ENCODE results near the gene MYO5B.
"Not testable (repeated sequence)": the region's sequence is repeated elsewhere in the genome, so short reads cannot be mapped to it uniquely, and the experiment has no call there.

The MYO5B gene

GRCh38 chr18:49910019-49910418 lies 284.9 kb downstream of the MYO5B start:
- no peak for DNase-seq

DNA sequence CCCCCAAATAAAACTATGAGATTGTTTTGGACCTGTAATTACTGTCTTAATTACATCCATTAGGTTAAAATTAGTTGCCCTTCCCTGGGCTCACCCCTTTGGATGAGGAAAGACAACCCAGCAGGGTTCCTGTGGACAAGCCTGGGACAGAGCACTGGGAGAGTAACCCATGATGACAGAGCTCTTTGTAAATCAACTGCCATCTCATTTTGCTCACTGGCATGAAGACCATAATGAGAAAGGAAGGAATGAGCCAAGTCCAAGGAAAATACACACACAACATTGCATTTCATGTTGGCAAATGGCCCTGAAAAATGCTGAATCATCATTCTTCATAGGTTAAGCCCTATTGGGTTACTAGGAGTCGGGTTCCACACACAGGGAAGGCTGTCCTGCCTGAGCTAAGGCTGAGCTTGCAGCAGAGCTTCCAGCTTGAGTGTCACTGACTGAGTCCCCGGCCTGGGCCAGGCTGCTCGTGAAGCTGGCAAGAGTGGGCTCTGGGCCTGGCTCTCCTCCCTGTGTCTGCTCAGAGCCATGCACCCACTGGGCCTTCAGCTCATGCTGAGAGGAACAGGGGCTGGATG lies 287.5 kb downstream of the MYO5B start:
- no peak for DNase-seq

- no peak for DNase-seq
Observed at GRCh38 chr18:49905771-49906170, 289.2 kb downstream of the MYO5B start.

GRCh38 chr18:49904871-49905555 lies 289.9 kb downstream of the MYO5B start:
- no peak for DNase-seq

DNA sequence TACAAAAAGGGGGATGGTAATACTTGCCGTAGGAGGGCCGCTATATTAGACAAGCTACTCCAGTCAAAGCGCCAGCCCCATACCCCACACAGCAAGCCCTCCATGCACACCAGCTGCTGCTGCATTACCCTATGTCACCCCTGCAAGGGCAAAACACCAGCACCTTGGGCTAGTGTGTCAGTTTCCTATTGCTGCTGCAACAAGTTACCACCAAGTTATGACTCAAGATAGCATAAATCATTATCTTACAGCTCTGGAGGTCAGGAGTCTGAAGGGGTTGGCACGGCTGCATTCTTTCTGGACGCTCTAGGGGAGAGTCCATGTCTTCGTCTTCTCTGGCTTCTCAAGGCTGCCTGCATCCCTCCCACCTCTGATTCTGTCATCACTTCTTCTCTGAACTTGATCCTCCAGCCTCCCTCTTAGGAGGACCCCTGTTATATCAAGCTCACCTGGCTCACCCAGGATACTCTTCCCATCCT lies 293.0 kb downstream of the MYO5B start:
- DNase-seq = no peak

DNA sequence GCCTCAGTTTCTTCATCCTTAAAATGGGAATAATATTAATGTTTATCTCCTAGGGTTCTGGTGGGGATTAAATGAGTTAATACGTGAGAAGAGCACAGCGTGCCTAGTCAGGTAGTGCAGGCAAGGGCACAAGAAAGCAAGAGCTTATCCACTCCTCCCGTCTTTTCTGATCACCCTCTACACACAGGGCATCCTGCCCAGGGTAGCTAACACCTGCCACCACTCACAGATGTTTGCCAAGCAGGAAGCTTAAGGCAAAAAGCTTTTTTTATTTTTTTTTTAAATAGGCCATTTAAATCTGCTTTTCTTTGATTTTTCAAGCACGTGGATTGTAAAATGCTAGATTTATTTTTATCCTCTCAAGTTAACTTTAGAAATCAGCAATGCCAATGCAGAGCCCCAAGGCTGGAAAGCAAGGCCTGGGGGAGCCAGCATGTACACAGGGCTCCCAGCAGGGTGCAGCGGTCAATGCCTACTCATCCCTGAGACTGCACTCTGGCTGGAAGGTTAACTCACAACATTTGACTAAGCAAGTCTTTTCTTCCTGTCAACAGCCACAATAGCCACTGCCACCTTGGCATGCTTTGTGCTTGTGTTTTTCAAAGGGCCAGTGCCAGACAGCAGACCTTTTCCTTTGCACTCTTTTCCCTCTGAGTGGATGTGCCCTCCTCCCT lies 295.2 kb downstream of the MYO5B start:
- DNase-seq = no peak

- peak; percentile 41 for DNase-seq
Observed at GRCh38 chr18:49898421-49898820, 296.5 kb downstream of the MYO5B start.

DNA sequence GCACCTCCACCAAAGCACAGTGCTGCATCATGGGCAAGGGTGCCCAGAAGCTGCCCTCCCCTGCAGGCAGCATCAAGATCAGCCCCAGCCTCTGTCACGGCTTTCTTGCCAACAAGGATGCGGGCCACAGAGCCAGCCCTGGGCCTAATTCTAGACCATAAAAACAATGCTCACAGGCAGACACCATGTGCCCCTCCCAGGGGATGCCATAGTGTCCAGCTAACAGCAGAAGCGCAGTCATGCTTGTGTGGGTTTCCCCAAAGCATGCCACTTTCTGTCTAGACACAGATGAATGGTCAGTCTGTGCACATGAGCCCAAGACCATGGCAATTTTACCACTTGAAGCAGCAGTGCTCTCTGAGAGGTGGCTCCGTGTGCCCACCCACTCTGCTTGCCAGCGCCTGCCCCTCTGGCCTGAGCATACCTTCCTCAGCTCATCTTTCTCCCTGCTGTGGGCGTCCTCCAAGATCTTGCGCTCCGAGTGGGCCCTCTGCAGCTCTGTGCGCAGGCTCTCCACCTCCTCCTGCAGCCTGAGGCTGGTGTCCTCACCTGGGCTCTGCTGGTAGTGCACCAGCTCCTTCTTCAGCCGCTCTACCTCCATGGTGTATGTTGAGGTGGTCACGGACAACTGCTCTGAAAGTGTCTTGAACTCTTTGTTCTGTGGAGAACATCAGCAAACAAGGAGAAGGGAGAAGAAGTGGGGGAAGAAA lies 300.3 kb downstream of the MYO5B start:
- DNase-seq = no peak

DNA sequence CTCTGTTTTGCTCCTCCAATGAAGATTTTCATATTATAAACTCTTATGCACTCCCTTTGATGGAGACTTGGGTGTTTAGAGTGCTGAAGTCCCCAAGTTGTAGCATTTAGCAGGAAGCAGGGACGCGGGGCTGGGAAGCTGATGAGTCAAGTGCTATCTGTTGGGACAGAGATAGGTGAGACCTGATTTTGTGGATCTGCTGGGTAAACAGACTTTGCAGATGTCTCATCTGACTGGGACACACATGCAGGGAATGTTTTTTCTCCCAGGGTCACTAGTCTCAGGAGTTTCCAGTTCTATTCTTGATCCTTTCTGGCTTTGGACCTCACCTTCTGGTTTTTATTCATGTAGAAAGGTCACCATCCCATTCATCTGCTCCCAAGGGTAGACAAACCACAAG lies 301.9 kb downstream of the MYO5B start:
- DNase-seq = no peak

DNA sequence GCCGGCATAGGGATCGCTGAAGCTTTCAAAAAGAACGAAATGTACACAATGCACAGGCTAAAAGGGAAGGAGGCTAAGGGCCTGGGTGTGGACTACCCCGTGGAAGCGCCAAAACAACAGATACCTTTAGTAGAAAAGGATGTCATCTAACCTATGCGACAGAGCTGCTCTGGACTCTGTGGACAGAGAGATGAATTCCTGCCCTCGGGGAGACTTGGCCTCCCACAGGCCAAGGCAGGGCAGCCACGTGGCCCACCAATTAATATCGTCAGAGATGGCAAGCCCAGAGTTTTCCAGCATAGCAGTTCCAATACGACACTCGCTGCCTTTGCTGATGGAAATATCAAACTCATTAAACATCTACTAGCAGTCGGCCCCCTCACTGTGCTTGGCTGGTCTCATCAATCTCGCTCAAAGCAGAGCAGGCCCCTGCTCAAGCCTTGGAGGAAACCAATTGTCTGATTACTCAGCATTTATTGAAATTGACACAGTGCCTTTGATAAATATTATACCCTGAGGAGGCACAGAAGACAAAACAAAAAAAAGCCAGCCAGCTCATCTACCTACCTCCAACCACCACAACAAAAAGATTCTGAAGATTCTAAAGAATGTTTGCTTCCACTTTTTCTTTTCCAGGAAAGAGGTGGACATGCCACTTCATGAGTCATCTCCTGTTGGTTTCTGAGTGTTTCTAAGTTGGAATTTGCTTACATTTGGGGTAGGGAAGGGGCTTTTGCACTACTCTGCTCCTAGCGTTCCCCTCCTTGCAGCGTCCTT lies 302.6 kb downstream of the MYO5B start:
- no peak for DNase-seq

DNA sequence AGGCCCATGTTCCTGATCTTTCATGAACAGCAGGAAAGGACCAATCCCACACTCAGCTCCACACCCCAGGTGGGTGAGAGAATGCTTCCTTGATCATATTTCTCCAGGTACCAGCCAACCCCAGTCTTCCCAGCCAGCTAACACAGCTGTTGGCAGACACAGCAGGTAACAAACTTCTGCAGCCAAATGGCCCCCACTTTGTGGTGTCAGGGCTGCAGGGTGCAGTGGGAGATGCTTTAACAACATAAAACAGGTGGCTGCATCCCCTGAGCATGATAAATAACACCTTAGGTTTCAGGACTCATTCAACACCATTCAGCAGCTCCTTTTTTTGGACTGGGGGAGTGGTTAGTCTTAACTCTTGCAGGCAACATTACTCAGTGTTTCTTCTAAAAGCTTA lies 304.9 kb downstream of the MYO5B start:
- DNase-seq = no peak

DNA sequence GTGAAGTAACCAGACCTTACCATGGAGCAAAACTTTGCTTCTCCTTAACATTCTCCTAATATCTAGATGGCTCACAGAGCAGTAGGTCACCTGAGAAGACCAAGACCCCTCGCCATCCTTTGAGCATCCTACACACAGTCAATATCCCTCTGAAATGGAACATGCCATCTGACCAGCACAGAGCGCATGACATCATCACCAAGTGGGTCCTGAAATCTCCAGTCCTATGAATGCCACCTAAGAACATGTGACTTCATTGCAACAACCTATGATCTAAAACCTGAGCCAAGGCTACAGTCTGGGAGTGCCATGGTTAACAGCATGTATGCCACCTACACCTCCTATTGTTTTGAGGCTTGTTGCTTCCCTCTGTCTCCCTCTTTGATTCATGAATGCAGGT lies 305.4 kb downstream of the MYO5B start:
- not testable (repeated sequence) for DNase-seq

DNA sequence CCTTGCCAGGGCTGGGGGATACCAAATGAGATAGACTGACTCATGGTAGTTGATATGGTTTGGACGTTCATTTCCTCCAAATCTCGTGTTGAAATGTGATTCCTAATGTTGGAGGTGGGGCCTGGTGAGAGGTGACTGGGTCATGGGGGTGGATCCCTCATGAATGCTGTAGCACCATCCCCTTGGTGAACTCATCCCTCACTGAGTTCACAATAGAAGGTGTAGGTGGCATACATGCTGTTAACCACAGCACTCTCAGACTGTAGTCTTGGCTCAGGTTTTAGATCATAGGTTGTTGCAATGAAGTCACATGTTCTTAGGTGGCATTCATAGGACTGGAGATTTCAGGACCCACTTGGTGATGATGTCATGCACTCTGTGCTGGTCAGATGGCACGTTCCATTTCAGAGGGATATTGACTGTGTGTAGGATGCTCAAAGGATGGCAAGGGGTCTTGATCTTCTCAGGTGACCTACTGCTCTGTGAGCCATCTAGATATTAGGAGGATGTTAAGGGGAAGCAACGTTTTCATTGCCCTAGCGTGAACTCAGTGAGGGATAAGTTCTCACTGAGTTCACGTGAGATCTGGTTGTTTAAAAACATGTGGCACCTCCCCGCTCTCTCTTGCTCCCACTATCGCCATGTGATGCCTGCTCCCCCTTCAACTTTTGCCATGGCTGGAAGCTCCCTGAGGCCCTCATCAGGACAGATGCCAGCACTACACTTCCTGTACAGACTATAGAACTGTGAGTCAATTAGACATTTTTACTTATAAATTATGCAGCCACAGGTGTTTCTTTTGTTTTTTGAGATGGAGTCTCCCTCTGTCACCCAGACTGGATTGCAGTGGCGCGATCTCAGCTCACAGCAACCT lies 307.8 kb downstream of the MYO5B start:
- DNase-seq = no peak

GRCh38 chr18:49884959-49885358 lies 310.0 kb downstream of the MYO5B start:
- no peak for DNase-seq

GRCh38 chr18:49884465-49884864 lies 310.5 kb downstream of the MYO5B start:
- no peak for DNase-seq

GRCh38 chr18:49880661-49881060 lies 314.3 kb downstream of the MYO5B start:
- DNase-seq = no peak

DNA sequence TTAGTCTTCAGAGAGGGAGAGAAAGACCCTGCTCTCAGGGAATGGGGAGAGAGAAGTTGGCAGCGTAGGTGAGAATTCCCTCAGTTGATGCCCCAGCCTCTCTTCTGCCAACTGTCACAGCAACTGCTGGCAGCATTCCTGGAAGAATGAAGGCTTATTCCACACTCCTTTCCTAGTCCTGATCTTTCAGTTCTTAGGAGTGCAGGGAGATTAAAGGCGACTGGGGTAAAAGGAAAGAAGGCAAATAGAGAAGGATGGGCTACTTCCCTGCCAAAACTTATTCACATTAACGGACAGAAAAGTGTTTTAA lies 315.7 kb downstream of the MYO5B start:
- no peak for DNase-seq

GRCh38 chr18:49878567-49879270 lies 316.2 kb downstream of the MYO5B start:
- DNase-seq = no peak

DNA sequence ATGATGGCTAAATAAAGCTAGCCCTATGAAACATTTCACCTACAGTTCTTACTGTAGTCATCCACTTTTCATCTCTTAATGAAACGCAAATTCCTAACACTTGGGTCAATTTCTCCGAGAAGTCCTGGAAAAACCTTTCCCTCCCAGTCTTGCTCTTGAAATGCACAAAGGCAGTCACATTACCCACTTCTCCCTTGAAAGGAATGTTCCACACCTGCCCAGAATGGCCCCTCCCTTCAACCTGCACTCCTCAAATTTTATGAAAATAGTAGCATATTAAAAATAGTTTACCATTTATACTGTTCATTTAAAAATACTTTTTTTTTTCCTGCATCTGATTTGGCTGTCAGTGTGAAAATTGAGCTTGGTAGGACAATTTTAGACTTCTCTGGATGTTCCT lies 316.9 kb downstream of the MYO5B start:
- DNase-seq = no peak

GRCh38 chr18:49876536-49876935 lies 318.4 kb downstream of the MYO5B start:
- no peak for DNase-seq

GRCh38 chr18:49875783-49876182 lies 319.2 kb downstream of the MYO5B start:
- DNase-seq = no peak
